GM20000 (cell line): ENCODE results near the gene ENDOV.

Source experiments
- DNase-seq: peaks from one replicate; pipeline ENCODE4 v3.0.0; 2012; ENCODE audit warnings: low spot score
- CTCF ChIP-seq: IDR thresholded peaks from 2 replicates; pipeline ENCODE4 v1.5.1; 2012; ENCODE audit warnings: mild to moderate bottlenecking, control low read depth; ENCODE audit errors: extremely low read depth, missing control alignments

Gene ENDOV

GRCh38 chr17:80474961-80475909 is 60.3 kb downstream of the ENDOV start:
- DNase-seq: peak; percentile 55
- no peak for TF ChIP-seq CTCF

GRCh38 chr17:80475910-80476876 is 61.2 kb downstream of the ENDOV start, which contains the start of gene NPTX1:
Gene NPTX1 (minus strand): TSS chr17:80476607. CDS start chr17:80476446, 161 bp downstream.
- no peak for TF ChIP-seq CTCF
- peak; percentile 69 for DNase-seq

GRCh38 chr17:80476877-80477646 is 62.1 kb downstream of the ENDOV start:
- peak; percentile 67 for DNase-seq
- no peak for TF ChIP-seq CTCF

- no peak for TF ChIP-seq CTCF
- peak; percentile 76 for DNase-seq
Measured at GRCh38 chr17:80477647-80478478, 62.9 kb downstream of the ENDOV start.

- no peak for TF ChIP-seq CTCF
- DNase-seq: no peak
Measured at GRCh38 chr17:80478487-80479245, 63.7 kb downstream of the ENDOV start.

GRCh38 chr17:80479246-80479566 is 64.2 kb downstream of the ENDOV start:
- DNase-seq: no peak
- TF ChIP-seq CTCF: no peak
